ENCODE data around the gene FNDC8.
"Not testable (repeated sequence)": the region's sequence is repeated elsewhere in the genome, so short reads cannot be mapped to it uniquely, and the experiment has no call there.

The FNDC8 gene

GRCh38 chr17:35161281-35161761, 39.9 kb downstream of the FNDC8 start:
- in situ Hi-C loops (cut with MboI; ENCODE audit: low pct_unique_long_range_greater_than_20kb, low sequenced_read_pairs), result loop anchor here (25.0 kb wide), 1 partner anchor 576 kb away; the partner anchor contains the start of gene RASL10B
- DNase-seq, result no peak

GRCh38 chr17:35162755-35163154, 41.3 kb downstream of the FNDC8 start:
- in situ Hi-C loops (cut with MboI; ENCODE audit: low pct_unique_long_range_greater_than_20kb, low sequenced_read_pairs), result loop anchor here (25.0 kb wide), 1 partner anchor 575 kb away; the partner anchor contains the start of gene RASL10B
- DNase-seq, result no peak

GRCh38 chr17:35163886-35164285, 42.5 kb downstream of the FNDC8 start:
- DNase-seq, result no peak

GRCh38 chr17:35164716-35165115, 43.3 kb downstream of the FNDC8 start:
- DNase-seq, result no peak

More at GRCh38 chr17:35163886-35164285, 42.5 kb downstream of the FNDC8 start:
- in situ Hi-C loops (cut with MboI; ENCODE audit: low pct_unique_long_range_greater_than_20kb, low sequenced_read_pairs), result loop anchor here (25.0 kb wide), 1 partner anchor 573 kb away; the partner anchor contains the start of gene RASL10B

GRCh38 chr17:35166526-35166925, 45.1 kb downstream of the FNDC8 start:
- in situ Hi-C loops (cut with MboI; ENCODE audit: low pct_unique_long_range_greater_than_20kb, low sequenced_read_pairs), result loop anchor here (25.0 kb wide), 1 partner anchor 571 kb away; the partner anchor contains the start of gene RASL10B
- DNase-seq, result no peak

More at GRCh38 chr17:35164716-35165115, 43.3 kb downstream of the FNDC8 start:
- in situ Hi-C loops (cut with MboI; ENCODE audit: low pct_unique_long_range_greater_than_20kb, low sequenced_read_pairs), result loop anchor here (25.0 kb wide), 1 partner anchor 573 kb away; the partner anchor contains the start of gene RASL10B

- in situ Hi-C loops (cut with MboI; ENCODE audit: low pct_unique_long_range_greater_than_20kb, low sequenced_read_pairs), result loop anchor here (25.0 kb wide), 1 partner anchor 570 kb away; the partner anchor contains the start of gene RASL10B
- DNase-seq, result no peak
Measured at GRCh38 chr17:35167046-35167445, 45.6 kb downstream of the FNDC8 start.

GRCh38 chr17:35167666-35168065, 46.3 kb downstream of the FNDC8 start:
- in situ Hi-C loops (cut with MboI; ENCODE audit: low pct_unique_long_range_greater_than_20kb, low sequenced_read_pairs), result loop anchor here (25.0 kb wide), 1 partner anchor 570 kb away; the partner anchor contains the start of gene RASL10B
- no peak for DNase-seq

- DNase-seq, result no peak
- in situ Hi-C loops (cut with MboI; ENCODE audit: low pct_unique_long_range_greater_than_20kb, low sequenced_read_pairs), result loop anchor here (25.0 kb wide), 1 partner anchor 567 kb away; the partner anchor contains the start of gene RASL10B
Measured at GRCh38 chr17:35169835-35170363, 48.5 kb downstream of the FNDC8 start.

GRCh38 chr17:35170968-35171771, 49.8 kb downstream of the FNDC8 start:
- DNase-seq, result peak; percentile 58
- in situ Hi-C loops (cut with MboI; ENCODE audit: low pct_unique_long_range_greater_than_20kb, low sequenced_read_pairs), result loop anchor here (25.0 kb wide), 1 partner anchor 566 kb away; the partner anchor contains the start of gene RASL10B

- in situ Hi-C loops (cut with MboI; ENCODE audit: low pct_unique_long_range_greater_than_20kb, low sequenced_read_pairs), result loop anchor here (25.0 kb wide), 1 partner anchor 565 kb away; the partner anchor contains the start of gene RASL10B
- no peak for DNase-seq
Measured at GRCh38 chr17:35171834-35172233, 50.4 kb downstream of the FNDC8 start.

GRCh38 chr17:35172321-35172720, 50.9 kb downstream of the FNDC8 start:
- not testable (repeated sequence) for DNase-seq
- in situ Hi-C loops (cut with MboI; ENCODE audit: low pct_unique_long_range_greater_than_20kb, low sequenced_read_pairs), result loop anchor here (25.0 kb wide), 1 partner anchor 565 kb away; the partner anchor contains the start of gene RASL10B

- in situ Hi-C loops (cut with MboI; ENCODE audit: low pct_unique_long_range_greater_than_20kb, low sequenced_read_pairs), result loop anchor here (25.0 kb wide), 1 partner anchor 562 kb away; the partner anchor contains the start of gene RASL10B
- DNase-seq, result no peak
Measured at GRCh38 chr17:35174835-35175334, 53.5 kb downstream of the FNDC8 start.

- in situ Hi-C loops (cut with MboI; ENCODE audit: low pct_unique_long_range_greater_than_20kb, low sequenced_read_pairs), result no loop called here
- no peak for DNase-seq
Measured at GRCh38 chr17:35175638-35176415, 54.4 kb downstream of the FNDC8 start.

- in situ Hi-C loops (cut with MboI; ENCODE audit: low pct_unique_long_range_greater_than_20kb, low sequenced_read_pairs), result no loop called here
- DNase-seq, result no peak
Measured at GRCh38 chr17:35176897-35177296, 55.5 kb downstream of the FNDC8 start.

- in situ Hi-C loops (cut with MboI; ENCODE audit: low pct_unique_long_range_greater_than_20kb, low sequenced_read_pairs); DNase-seq: not testable (repeated sequence)
Measured at GRCh38 chr17:35179379-35179778, 58.0 kb downstream of the FNDC8 start.

Data from KBM-7 (cell line).